Testis (tissue), 3 donors: ENCODE data around the gene REC114. TPM values are rescaled to one million over a fixed set of nuclear protein-coding genes. Genes with fewer than 3 reads are reported as not detected.
"Not testable (repeated sequence)": the region's sequence is repeated elsewhere in the genome, so short reads cannot be mapped to it uniquely, and the experiment has no call there.

ENCODE experiments used
- DNase-seq: peaks from one replicate; pipeline ENCODE4 v3.0.0-alpha.2; 2019
- H3K27ac ChIP-seq, 2 donors: fragments of 200-600 bp; sonication (generic); one replicate each; pipeline ENCODE4 v1.5.1; 2019
- H3K27me3 ChIP-seq: fragments of 200-600 bp; sonication (generic); one replicate; pipeline ENCODE4 v1.5.1; 2019
- H3K36me3 ChIP-seq: fragments of 200-600 bp; sonication (generic); one replicate; pipeline ENCODE4 v1.5.1; 2017; ENCODE audit warnings: low read depth; ENCODE audit errors: missing control alignments
- H3K4me1 ChIP-seq: fragments of 200-600 bp; sonication (generic); one replicate; pipeline ENCODE4 v1.5.1; 2019
- H3K4me3 ChIP-seq, 2 donors: fragments of 200-600 bp; sonication (generic); one replicate each; pipeline ENCODE4 v1.5.1; 2017 to 2019
- H3K9me3 ChIP-seq: fragments of 200-600 bp; sonication (generic); one replicate; pipeline ENCODE4 v1.5.1; 2017
- POLR2A ChIP-seq: fragments of 450-650 bp; IDR thresholded peaks from one replicate; pipeline ENCODE4 v1.6.1; 2017; ENCODE audit warnings: antibody characterized with exemption, mild to moderate bottlenecking, moderate library complexity
- WGBS, 2 donors: methylation state at CpG; one replicate each; pipeline ENCODE4 v1.1.5; 2018; 5-methylcytosine and 5-hydroxymethylcytosine counted together
- intact Hi-C: fragments of 100-400 bp; cut with DNase I; formaldehyde crosslinking; loops from one replicate; pipeline ENCODE4 v1.15.1; 2023; ENCODE audit warnings: low total_unique reads
- polyA plus RNA-seq: library from polyadenylated mRNA; stranded (reverse); fragments of 350-450 nt; fragmentation: Illumina TruSeq; extraction: RNeasy Lipid Tissue Mini Kit (QIAGEN cat#74804); gene quantifications from one replicate; pipeline ENCODE4 v1.2.3, GENCODE V29; 2014; ENCODE audit warnings: low read depth, low replicate concordance; ENCODE audit not compliant: insufficient read depth
- total RNA-seq, 2 donors: library from RNA; depleted of rRNA; stranded (reverse); fragments of >200 nt; gene quantifications; one replicate each; pipeline ENCODE4 v1.2.3, GENCODE V29; 2016
- TF ChIP-seq, protein P1 (sequence below), 3 experiments: fragments of 450-650 bp in 2 of 3; fragments of 200-600 bp in 1 of 3; sonication (generic) in 1 of 3; IDR thresholded peaks; one replicate each; pipeline ENCODE4 v1.5.1; 2016 to 2019; ENCODE audit warnings: antibody characterized with exemption in 3 of 3, mild to moderate bottlenecking in 2 of 3, moderate library complexity in 1 of 3

The REC114 gene
- total and polyA plus RNA-seq, 3 donors from 2014 or later: 28.7 to 102 (median 28.8) TPM

DNA sequence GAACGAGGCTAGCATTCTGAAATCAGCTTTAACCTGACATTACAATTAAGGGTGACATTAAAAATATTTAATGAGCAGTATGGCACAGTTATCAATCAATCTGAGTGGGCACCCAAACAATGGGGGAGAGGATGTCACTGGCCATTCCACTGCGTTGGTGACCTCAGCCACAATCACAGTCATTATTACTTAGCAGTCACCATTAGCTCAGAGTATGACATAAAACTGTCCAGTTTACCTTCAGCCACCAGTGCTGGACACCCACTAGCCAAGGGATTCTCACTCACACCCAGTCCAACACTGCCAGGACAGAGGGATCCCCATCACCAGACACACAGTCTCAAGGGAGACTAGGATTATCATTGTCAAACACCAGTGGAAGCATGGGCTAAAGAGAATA lies 17.5 kb upstream of the REC114 start:
- H3K9me3 ChIP-seq: no peaks in the 10 kb centered on the region
- no peaks in the 10 kb centered on the region for H3K4me1 ChIP-seq
- 83% methylated on average over 2 of the region's 2 CpGs for WGBS, 2 donors
- no peak for TF ChIP-seq POLR2A
- TF ChIP-seq, protein P1, sequence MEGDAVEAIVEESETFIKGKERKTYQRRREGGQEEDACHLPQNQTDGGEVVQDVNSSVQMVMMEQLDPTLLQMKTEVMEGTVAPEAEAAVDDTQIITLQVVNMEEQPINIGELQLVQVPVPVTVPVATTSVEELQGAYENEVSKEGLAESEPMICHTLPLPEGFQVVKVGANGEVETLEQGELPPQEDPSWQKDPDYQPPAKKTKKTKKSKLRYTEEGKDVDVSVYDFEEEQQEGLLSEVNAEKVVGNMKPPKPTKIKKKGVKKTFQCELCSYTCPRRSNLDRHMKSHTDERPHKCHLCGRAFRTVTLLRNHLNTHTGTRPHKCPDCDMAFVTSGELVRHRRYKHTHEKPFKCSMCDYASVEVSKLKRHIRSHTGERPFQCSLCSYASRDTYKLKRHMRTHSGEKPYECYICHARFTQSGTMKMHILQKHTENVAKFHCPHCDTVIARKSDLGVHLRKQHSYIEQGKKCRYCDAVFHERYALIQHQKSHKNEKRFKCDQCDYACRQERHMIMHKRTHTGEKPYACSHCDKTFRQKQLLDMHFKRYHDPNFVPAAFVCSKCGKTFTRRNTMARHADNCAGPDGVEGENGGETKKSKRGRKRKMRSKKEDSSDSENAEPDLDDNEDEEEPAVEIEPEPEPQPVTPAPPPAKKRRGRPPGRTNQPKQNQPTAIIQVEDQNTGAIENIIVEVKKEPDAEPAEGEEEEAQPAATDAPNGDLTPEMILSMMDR (IDR thresholded peaks at IDR 0.05): no peak
- no peak overlapping the region for H3K27ac ChIP-seq
- intact Hi-C loops: no loop called here
- H3K27me3 ChIP-seq: no peaks in the 10 kb centered on the region
- no peaks in the 10 kb centered on the region for H3K36me3 ChIP-seq
- no peak for DNase-seq
- no peak overlapping the region for H3K4me3 ChIP-seq

DNA sequence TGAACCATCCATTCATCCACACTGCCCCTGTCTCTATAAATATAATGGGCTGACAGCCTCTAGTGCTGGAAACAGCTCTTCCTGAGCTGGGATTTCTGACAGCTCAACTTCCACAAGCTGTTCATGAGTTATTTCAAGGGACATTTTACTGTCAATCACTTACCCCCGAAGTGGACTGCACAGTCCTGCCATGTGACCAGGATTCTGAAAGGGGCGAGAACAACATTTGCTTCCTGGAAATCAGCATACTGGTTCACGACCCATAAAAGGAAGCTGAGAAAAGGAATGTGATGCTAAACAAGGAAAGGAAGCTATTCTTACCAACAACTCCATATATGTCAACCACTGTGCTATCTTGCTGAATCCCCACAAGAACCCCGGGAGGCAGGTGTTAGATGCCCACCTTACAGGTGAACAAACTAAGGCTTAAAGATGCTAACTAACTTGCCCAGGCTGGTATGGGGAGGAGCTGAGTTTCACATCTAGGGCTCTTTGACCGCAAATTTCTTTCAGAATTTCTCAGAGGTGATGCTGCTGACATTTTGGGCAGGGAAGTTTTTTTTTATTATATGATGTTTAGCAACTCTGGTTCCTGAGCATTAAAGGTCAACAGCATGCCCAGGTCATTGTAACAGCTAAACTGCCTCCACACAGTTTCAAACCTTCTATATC lies 16.5 kb upstream of the REC114 start:
- H3K4me3 ChIP-seq: no peak overlapping the region
- no peaks in the 10 kb centered on the region for H3K27me3 ChIP-seq
- no peak overlapping the region for H3K27ac ChIP-seq
- no peak for DNase-seq
- TF ChIP-seq, protein P1 (IDR thresholded peaks at IDR 0.05): no peak
- TF ChIP-seq POLR2A: no peak
- H3K36me3 ChIP-seq: no peaks in the 10 kb centered on the region
- no peaks in the 10 kb centered on the region for H3K4me1 ChIP-seq
- intact Hi-C loops: no loop called here
- no peaks in the 10 kb centered on the region for H3K9me3 ChIP-seq
- WGBS, 2 donors: 72% methylated on average over 5 of the region's 5 CpGs

DNA sequence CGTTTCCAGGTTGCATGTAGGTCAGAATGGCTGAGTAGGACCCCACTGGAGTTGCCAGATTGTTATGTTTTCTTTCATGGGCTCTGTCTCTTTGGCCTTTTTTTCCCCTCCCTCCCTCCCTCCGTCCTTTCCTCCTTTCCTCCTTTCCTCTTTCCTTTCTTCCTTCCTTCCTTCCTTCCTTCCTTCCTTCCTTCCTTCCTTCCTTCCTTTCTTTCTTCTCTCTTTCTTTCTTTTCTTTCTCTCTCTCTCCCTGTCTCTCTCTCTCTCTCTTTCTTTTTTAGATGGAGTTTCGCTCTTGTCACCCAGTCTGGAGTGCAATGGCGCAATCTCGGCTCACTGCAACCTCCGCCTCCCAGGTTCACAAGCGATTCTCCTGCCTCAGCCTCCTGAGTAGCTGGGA lies 11.6 kb upstream of the REC114 start:
- H3K4me1 ChIP-seq, H3K4me3 ChIP-seq, H3K27ac ChIP-seq, DNase-seq, H3K27me3 ChIP-seq, H3K36me3 ChIP-seq, intact Hi-C loops, H3K9me3 ChIP-seq: not testable (repeated sequence)
- 89 to 90% methylated on average over 7 of the region's 7 CpGs for WGBS, 2 donors

DNA sequence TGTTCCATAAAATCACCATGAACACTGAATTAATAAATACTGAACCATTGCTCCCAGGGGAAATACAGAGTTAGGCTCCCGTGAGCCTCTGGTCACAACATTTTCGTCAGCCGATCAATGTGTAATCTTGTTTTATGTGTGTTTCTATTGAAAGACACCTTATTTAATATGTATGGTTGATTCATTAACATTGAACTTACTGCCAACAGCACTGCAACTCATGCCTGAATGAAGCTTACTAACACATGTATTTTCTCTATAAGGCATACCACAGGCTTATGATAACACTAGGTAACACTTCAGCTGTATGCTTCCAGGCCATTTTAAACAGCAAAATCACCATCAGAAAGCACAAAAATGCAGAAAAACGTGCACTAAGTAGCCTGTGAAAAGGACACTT lies 9.1 kb upstream of the REC114 start:
- H3K4me1 ChIP-seq: no peaks in the 10 kb centered on the region
- no peaks in the 10 kb centered on the region for H3K27me3 ChIP-seq
- no peak overlapping the region for H3K4me3 ChIP-seq
- no peak for TF ChIP-seq POLR2A
- TF ChIP-seq, protein P1 (IDR thresholded peaks at IDR 0.05): no peak
- 74 to 80% methylated on average over 4 of the region's 4 CpGs for WGBS, 2 donors
- H3K36me3 ChIP-seq: no peaks in the 10 kb centered on the region
- no peaks in the 10 kb centered on the region for H3K9me3 ChIP-seq
- H3K27ac ChIP-seq: no peak overlapping the region
- intact Hi-C loops: no loop called here
- DNase-seq: no peak

DNA sequence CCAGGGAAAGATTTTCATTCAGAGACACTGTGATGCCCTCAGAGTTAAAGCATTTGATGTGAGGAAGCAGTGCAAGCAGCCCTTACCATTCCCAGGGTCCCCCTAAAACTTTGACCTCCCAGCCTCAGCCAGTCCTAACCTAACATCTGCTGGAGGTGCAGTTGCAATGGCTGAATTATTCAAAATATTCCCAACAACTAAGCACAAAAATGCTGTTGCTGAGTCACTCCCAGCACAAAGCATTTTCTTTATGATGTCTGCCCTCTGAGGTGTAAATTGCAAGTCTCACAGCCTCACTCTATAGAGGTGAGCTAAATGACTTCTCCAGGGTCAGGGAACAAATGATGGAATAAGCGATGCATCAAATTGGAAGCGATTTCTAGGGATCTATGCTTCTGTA lies 6.4 kb upstream of the REC114 start:
- Histone ChIP-seq H3K27me3 (no peaks in the 10 kb centered on the region), H3K4me1 (no peaks in the 10 kb centered on the region), H3K27ac (no peak overlapping the region), H3K9me3 (no peaks in the 10 kb centered on the region), H3K4me3 (no peak overlapping the region), H3K36me3 (no peaks in the 10 kb centered on the region)
- DNase-seq: no peak
- TF ChIP-seq, protein P1 (IDR thresholded peaks at IDR 0.05): no peak
- TF ChIP-seq POLR2A: no peak
- intact Hi-C loops: no loop called here
- WGBS, 2 donors: 92 to 95% methylated on average over 2 of the region's 2 CpGs
